ENCODE data around the gene CWH43.

DNA sequence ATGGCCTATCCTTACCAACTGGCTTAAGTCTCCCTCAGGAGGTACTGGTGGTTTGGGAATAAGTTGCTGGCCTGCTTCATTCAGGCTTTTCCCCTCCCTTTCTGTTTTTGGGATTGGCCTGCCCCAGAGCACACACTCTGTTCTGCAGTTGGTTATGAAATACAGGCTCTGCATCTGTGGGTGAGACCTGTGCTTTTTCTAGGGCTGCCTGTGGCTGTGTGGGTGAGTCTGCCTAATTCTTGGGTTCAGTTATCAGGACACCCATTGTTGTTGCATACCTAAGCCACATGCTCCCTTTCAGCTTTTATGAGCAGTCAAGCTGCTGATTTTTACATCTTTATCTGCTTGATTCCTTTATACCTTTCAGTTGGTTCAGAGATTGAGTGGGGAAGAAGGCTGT, 19.0 kb upstream of the CWH43 start:
- TF ChIP-seq POLR2A (IDR thresholded peaks at IDR 0.05): no peak
- TF ChIP-seq, protein P1, sequence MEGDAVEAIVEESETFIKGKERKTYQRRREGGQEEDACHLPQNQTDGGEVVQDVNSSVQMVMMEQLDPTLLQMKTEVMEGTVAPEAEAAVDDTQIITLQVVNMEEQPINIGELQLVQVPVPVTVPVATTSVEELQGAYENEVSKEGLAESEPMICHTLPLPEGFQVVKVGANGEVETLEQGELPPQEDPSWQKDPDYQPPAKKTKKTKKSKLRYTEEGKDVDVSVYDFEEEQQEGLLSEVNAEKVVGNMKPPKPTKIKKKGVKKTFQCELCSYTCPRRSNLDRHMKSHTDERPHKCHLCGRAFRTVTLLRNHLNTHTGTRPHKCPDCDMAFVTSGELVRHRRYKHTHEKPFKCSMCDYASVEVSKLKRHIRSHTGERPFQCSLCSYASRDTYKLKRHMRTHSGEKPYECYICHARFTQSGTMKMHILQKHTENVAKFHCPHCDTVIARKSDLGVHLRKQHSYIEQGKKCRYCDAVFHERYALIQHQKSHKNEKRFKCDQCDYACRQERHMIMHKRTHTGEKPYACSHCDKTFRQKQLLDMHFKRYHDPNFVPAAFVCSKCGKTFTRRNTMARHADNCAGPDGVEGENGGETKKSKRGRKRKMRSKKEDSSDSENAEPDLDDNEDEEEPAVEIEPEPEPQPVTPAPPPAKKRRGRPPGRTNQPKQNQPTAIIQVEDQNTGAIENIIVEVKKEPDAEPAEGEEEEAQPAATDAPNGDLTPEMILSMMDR (IDR thresholded peaks at IDR 0.05): no peak

All from adrenal gland (tissue), 5 donors.